Heart right ventricle (tissue), 16 donors: ENCODE results near the gene PPFIA1. TPM values are rescaled to one million over a fixed set of nuclear protein-coding genes. Genes with fewer than 3 reads are reported as not detected.
"Not testable (repeated sequence)": the region's sequence is repeated elsewhere in the genome, so short reads cannot be mapped to it uniquely, and the experiment has no call there.

Source experiments
- ATAC-seq, 8 donors: fragments of 200-7000 bp; cut with Tn5 transposase; one replicate each; pipeline ENCODE4 v1.9.1; 2020; ENCODE audit warnings: mild to moderate bottlenecking in 8 of 8, moderate library complexity in 8 of 8, moderate number of reproducible peaks in 1 of 8
- DNase-seq, 2 donors: peaks; one replicate each; pipeline ENCODE4 v3.0.0-alpha.2; 2020
- H3K27ac ChIP-seq, 10 donors: fragments of 200-600 bp; sonication (generic) in 2 of 10; one replicate each; pipeline versions ENCODE4 v1.5.0 to v1.8.0; 2020 to 2022; ENCODE audit warnings: mild to moderate bottlenecking in 3 of 10
- H3K27me3 ChIP-seq, 7 donors: fragments of 200-600 bp; one replicate each; pipeline ENCODE4 v1.8.0; 2021 to 2022; ENCODE audit warnings: mild to moderate bottlenecking in 2 of 7
- H3K36me3 ChIP-seq, 9 donors: fragments of 200-600 bp; sonication (generic) in 1 of 9; one replicate each; pipeline versions ENCODE4 v1.5.0 to v1.8.0; 2020 to 2022; ENCODE audit warnings: mild to moderate bottlenecking in 2 of 9
- H3K4me1 ChIP-seq, 9 donors: fragments of 200-600 bp; sonication (generic) in 1 of 9; one replicate each; pipeline versions ENCODE4 v1.5.0 to v1.8.0; 2020 to 2022; ENCODE audit warnings: mild to moderate bottlenecking in 4 of 9
- H3K4me3 ChIP-seq, 10 donors: fragments of 200-600 bp; sonication (generic) in 2 of 10; one replicate each; pipeline versions ENCODE4 v1.5.0 to v1.8.0; 2020 to 2022; ENCODE audit warnings: mild to moderate bottlenecking in 7 of 10, moderate library complexity in 2 of 10
- H3K9me3 ChIP-seq, 11 donors: fragments of 200-600 bp in 10 of 11; sonication (generic) in 2 of 11; one replicate each; pipeline versions ENCODE4 v1.5.0 to v1.8.0; 2013 to 2022; ENCODE audit warnings: mild to moderate bottlenecking in 2 of 11, control low read depth in 1 of 11, moderate library complexity in 1 of 11
- CTCF ChIP-seq, 9 donors: fragments of 200-600 bp; sonication (generic) in 2 of 9; IDR thresholded peaks; one replicate each; pipeline versions ENCODE4 v1.5.0 to v1.8.0; 2021 to 2022; ENCODE audit warnings: antibody characterized with exemption in 9 of 9, mild to moderate bottlenecking in 5 of 9, moderate library complexity in 1 of 9
- WGBS, 2 donors: extraction: QIAGEN DNeasy Blood & Tissue Kit; methylation state at CpG; one replicate each; pipeline ENCODE4 v1.1.7; 2013; ENCODE audit warnings: inconsistent platforms in 1 of 2; 5-methylcytosine and 5-hydroxymethylcytosine counted together
- intact Hi-C, 10 donors: fragments of 100-400 bp; cut with DNase I; formaldehyde crosslinking; loops; one replicate each; pipeline versions ENCODE4 v1.11.1 to v1.14.2; 2022
- polyA plus RNA-seq, 2 donors: library from polyadenylated mRNA; stranded (reverse); fragments of 200-250 nt; gene quantifications; one replicate each; pipeline ENCODE4 v1.2.3, GENCODE V29; 2013
- total RNA-seq, 10 donors: library from RNA; stranded (reverse); fragmentation: NEBNext Ultra II Directional in 3 of 10; extraction: Animal tissue kit (Norgen Biotek cat#: 25700) in 3 of 10; gene quantifications; one replicate each; pipeline versions ENCODE4 v1.2.1 to v1.2.4, GENCODE V29; 2021 to 2023
- donor health status: Arrhythmogenic right ventricular cardiomyopathy.
- donor health status: ischemic (EF 13 %, LVEDD 7.1; RV severe dilation, severe dysfunction).
- donor health status: healthy with polysubstance abuse.
- donor health status: DM: no; HTN: yes; CAD: no.
- donor health status: DM: no; HTN: no; CAD: no.
- donor health status: ischemic (EF 25% LVEDD 6.9; RV normal size, moderate dysfunction).
- donor health status: ischemic (EF 25% LVEDD 5.7; RV mildly dilated, moderate dysfunction).
- donor health status: healthy.
- donor health status: DM: yes; HTN: yes; CAD: no.
- donor health status: Ischemic cardiomyopathy.
- donor health status: ischemic (EF 35%, LVEDD 5.7; RV mildly dilated, moderate dysfunction).
- donor health status: nonischemic (EF 11% LVEDD 7.7; RV severe dilation, severe dysfunction).
- donor health status: DM: yes; HTN: yes; CAD: no.
- donor health status: PGD.
- donor health status: ischemic (EF 29% LVEDD 5.4; RV normal size, mild dysfunction).
- donor health status: nonischemic (EF 23%, LVEDD 6.1; RV moderate dilation, normal function).

Gene PPFIA1
- total and polyA plus RNA-seq, 12 donors: 14.0 to 57.2 (median 39.0) TPM

GRCh38 chr11:70407814-70408213 is 137.3 kb downstream of the PPFIA1 start:
- no peak overlapping the region for H3K4me3 ChIP-seq
- peaks cover 0 to 79% (median 59%) of the 10 kb centered on the region in 9 donors for H3K36me3 ChIP-seq
- WGBS, 2 donors: 66 to 69% methylated on average over 6 of the region's 6 CpGs
- H3K27me3 ChIP-seq: peaks cover 0 to 96% (median 0%) of the 10 kb centered on the region in 7 donors
- ATAC-seq (peak in 5 of 8 donors; percentile 8 to 69 (median 24)), DNase-seq (no peak)
- TF ChIP-seq CTCF (IDR thresholded peaks at IDR 0.05): no peak
- no peaks in the 10 kb centered on the region for H3K9me3 ChIP-seq
- H3K4me1 ChIP-seq: peaks cover 0 to 73% (median 30%) of the 10 kb centered on the region in 9 donors
- intact Hi-C loops: no loop called here
- peak overlapping the region in 7 of 10 donors; percentile 25 to 76 (median 43) for H3K27ac ChIP-seq

GRCh38 chr11:70408326-70408725 is 137.8 kb downstream of the PPFIA1 start:
- ATAC-seq, intact Hi-C loops: not testable (repeated sequence)
- 96% methylated on average over 4 of the region's 4 CpGs for WGBS, 2 donors

GRCh38 chr11:70409437-70409836 is 138.9 kb downstream of the PPFIA1 start:
- H3K27me3 ChIP-seq: peaks cover 0 to 96% (median 0%) of the 10 kb centered on the region in 7 donors
- DNase-seq (no peak), ATAC-seq (no peak)
- peak overlapping the region in 9 of 10 donors; percentile 23 to 76 (median 53) for H3K27ac ChIP-seq
- WGBS, 2 donors: 79 to 83% methylated on average over 10 of the region's 10 CpGs
- intact Hi-C loops: no loop called here
- no peaks in the 10 kb centered on the region for H3K9me3 ChIP-seq
- no peak overlapping the region for H3K4me3 ChIP-seq
- peaks cover 0 to 94% (median 75%) of the 10 kb centered on the region in 9 donors for H3K36me3 ChIP-seq
- no peak for TF ChIP-seq CTCF (IDR thresholded peaks at IDR 0.05)
- peaks cover 0 to 59% (median 25%) of the 10 kb centered on the region in 9 donors for H3K4me1 ChIP-seq

More at GRCh38 chr11:70408326-70408725, 137.8 kb downstream of the PPFIA1 start:
- Histone ChIP-seq H3K4me1 (peaks cover 0 to 68% (median 30%) of the 10 kb centered on the region in 9 donors), H3K36me3 (peaks cover 0 to 84% (median 64%) of the 10 kb centered on the region in 9 donors), H3K27me3 (peaks cover 0 to 96% (median 0%) of the 10 kb centered on the region in 7 donors), H3K27ac (peak overlapping the region in 7 of 10 donors; percentile 16 to 76 (median 37))
- not testable (repeated sequence) for H3K4me3 ChIP-seq, DNase-seq, H3K9me3 ChIP-seq

- intact Hi-C loops: no loop called here
- WGBS, 2 donors: 86 to 87% methylated on average over 7 of the region's 7 CpGs
- DNase-seq (no peak), ATAC-seq (peak in 1 of 8 donors; percentile 9)
- H3K27ac ChIP-seq: peak overlapping the region in 9 of 10 donors; percentile 23 to 76 (median 53)
- no peak for TF ChIP-seq CTCF (IDR thresholded peaks at IDR 0.05)
- no peak overlapping the region for H3K4me3 ChIP-seq
- H3K36me3 ChIP-seq: peaks cover 0 to 99% (median 79%) of the 10 kb centered on the region in 9 donors
- H3K9me3 ChIP-seq: no peaks in the 10 kb centered on the region
- H3K4me1 ChIP-seq: peaks cover 0 to 55% (median 25%) of the 10 kb centered on the region in 9 donors
- H3K27me3 ChIP-seq: peaks cover 0 to 96% (median 0%) of the 10 kb centered on the region in 7 donors
These were observed 139.4 kb downstream of the PPFIA1 start for GRCh38 chr11:70409871-70410270.
